HCT116 (cell line): Measurements from ENCODE around the gene EHMT1. TPM values are rescaled to one million over a fixed set of nuclear protein-coding genes. Genes with fewer than 3 reads are reported as not detected.

Experiments used
- ATAC-seq: fragments of 200-7000 bp; cut with Tn5 transposase; 2 replicates; pipeline ENCODE4 v1.9.1; 2020; ENCODE audit warnings: mild to moderate bottlenecking, moderate library complexity
- BruUV-seq: library from RNA; stranded (reverse); fragments of 400-500 nt; replicated peaks from 2 replicates; lab custom pipeline; 2021; lab: Mats Ljungman, UMichigan
- CTCF ChIA-PET: fragments of 300-600 bp; sonication (Branson Sonifier 250); formaldehyde crosslinking; loops from one replicate; lab custom pipeline; 2021; ENCODE audit warnings: antibody characterized with exemption; lab: Charles Lee
- POLR2A ChIA-PET: fragments of 300-600, 350-600 bp; sonication (Branson Sonifier 250); formaldehyde crosslinking; loops from one replicate; lab custom pipeline; 2021; ENCODE audit warnings: antibody characterized with exemption; lab: Charles Lee
- RAD21 ChIA-PET, 2 experiments: fragments of 300-600 bp; sonication (Branson Sonifier 250); formaldehyde crosslinking; loops; one replicate each; lab custom pipeline; 2023; ENCODE audit warnings: low total read pairs in 2 of 2; ENCODE audit not compliant: uncharacterized antibody in 2 of 2, unreplicated experiment in 2 of 2, low non-redundant PET in 1 of 2; lab: Charles Lee
- DNase-seq: peaks from one replicate; pipeline ENCODE4 v3.0.0-alpha.2; 2010; ENCODE audit warnings: low read depth, low spot score
- H2AFZ ChIP-seq: fragments of 200-600 bp; shearing (Covaris generic), sonication (generic); 2 replicates; pipeline ENCODE4 v1.6.1; 2017; ENCODE audit warnings: low read depth, mixed run types, mixed read lengths, antibody characterized with exemption, low read length; ENCODE audit not compliant: poor library complexity, severe bottlenecking
- H3K27ac ChIP-seq: 2 replicates; pipeline ENCODE4 v1.5.1; 2012; ENCODE audit warnings: low read depth, low read length
- H3K27me3 ChIP-seq: fragments of 200-600 bp; sonication (generic); 2 replicates; pipeline ENCODE4 v1.6.1; 2016; ENCODE audit warnings: mixed run types, low read length, mixed read lengths; ENCODE audit not compliant: insufficient read depth
- H3K36me3 ChIP-seq, 2 experiments: fragments of 200-500 bp in 1 of 2; fragments of 200-600 bp in 1 of 2; sonication (Bioruptor generic) in 1 of 2; sonication (generic) in 1 of 2; 2 replicates each; pipeline versions ENCODE4 v1.5.1 to v1.6.1; 2014 to 2016; ENCODE audit warnings: low read length in 2 of 2, inconsistent platforms in 1 of 2, mixed read lengths in 1 of 2, mixed run types in 1 of 2; ENCODE audit not compliant: insufficient read depth in 2 of 2, control insufficient read depth in 1 of 2
- H3K4me1 ChIP-seq, 2 experiments: fragments of 200-600 bp in 1 of 2; sonication (generic) in 1 of 2; 2 replicates each; pipeline versions ENCODE4 v1.5.1 to v1.6.1; 2012 to 2017; ENCODE audit warnings: low read length in 2 of 2, inconsistent platforms in 1 of 2, mild to moderate bottlenecking in 1 of 2, mixed read lengths in 1 of 2, mixed run types in 1 of 2, moderate library complexity in 1 of 2; ENCODE audit not compliant: insufficient read depth in 2 of 2, control insufficient read depth in 1 of 2
- H3K4me2 ChIP-seq: fragments of 200-600 bp; sonication (generic); 2 replicates; pipeline ENCODE4 v1.6.1; 2017; ENCODE audit warnings: mixed run types, low read length, mixed read lengths
- H3K4me3 ChIP-seq, 2 experiments: fragments of 200-600 bp in 1 of 2; sonication (generic) in 1 of 2; replicated peaks in 1 of 2; 2 replicates each; pipeline ENCODE4 v1.5.1; 2011 to 2016; ENCODE audit warnings: low read length in 2 of 2, control low read depth in 1 of 2, low read depth in 1 of 2, mild to moderate bottlenecking in 1 of 2, mixed read lengths in 1 of 2, mixed run types in 1 of 2
- H3K79me2 ChIP-seq: fragments of 200-600 bp; sonication (generic); 2 replicates; pipeline ENCODE4 v1.6.1; 2017; ENCODE audit warnings: mild to moderate bottlenecking, mixed run types, low read length, moderate library complexity, mixed read lengths; ENCODE audit not compliant: insufficient read depth
- H3K9ac ChIP-seq: fragments of 200-600 bp; sonication (generic); 2 replicates; pipeline ENCODE4 v1.6.1; 2016; ENCODE audit warnings: low read length, mixed read lengths
- H3K9me2 ChIP-seq: fragments of 200-600 bp; sonication (generic), shearing (Covaris generic); 2 replicates; pipeline ENCODE4 v1.6.1; 2017; ENCODE audit warnings: mixed run types, mild to moderate bottlenecking, moderate library complexity; ENCODE audit not compliant: insufficient read depth
- H3K9me3 ChIP-seq, 2 experiments: fragments of 200-500 bp in 1 of 2; fragments of 200-600 bp in 1 of 2; sonication (Bioruptor generic) in 1 of 2; sonication (generic) in 1 of 2; 2 replicates each; pipeline ENCODE4 v1.6.1; 2014 to 2017; ENCODE audit warnings: low read length in 2 of 2, mixed read lengths in 2 of 2, inconsistent platforms in 1 of 2, low read depth in 1 of 2, mild to moderate bottlenecking in 1 of 2, mixed run types in 1 of 2, moderate library complexity in 1 of 2; ENCODE audit not compliant: control insufficient read depth in 1 of 2, insufficient read depth in 1 of 2
- H4K20me1 ChIP-seq: fragments of 200-600 bp; sonication (generic), shearing (Covaris generic); 2 replicates; pipeline ENCODE4 v1.6.1; 2017; ENCODE audit warnings: mixed run types, mild to moderate bottlenecking, moderate library complexity; ENCODE audit not compliant: insufficient read depth
- CBX3 ChIP-seq: IDR thresholded peaks from 2 replicates; pipeline ENCODE4 v1.6.1; 2012; ENCODE audit warnings: low read depth
- CEBPB ChIP-seq: IDR thresholded peaks from 2 replicates; pipeline ENCODE4 v1.6.1; 2012; ENCODE audit warnings: low read depth
- ELF1 ChIP-seq: IDR thresholded peaks from 2 replicates; pipeline ENCODE4 v1.6.1; 2012; ENCODE audit warnings: low read depth, borderline replicate concordance
- FOSL1 ChIP-seq: IDR thresholded peaks from 2 replicates; pipeline ENCODE4 v1.6.1; 2012; ENCODE audit warnings: low read depth
- MAX ChIP-seq: IDR thresholded peaks from 2 replicates; pipeline ENCODE4 v1.6.1; 2012
- POLR2AphosphoS5 ChIP-seq: IDR thresholded peaks from 2 replicates; pipeline ENCODE4 v1.6.1; 2011; ENCODE audit warnings: mild to moderate bottlenecking, low read depth, low read length, moderate library complexity
- RAD21 ChIP-seq: IDR thresholded peaks from 2 replicates; pipeline ENCODE4 v1.6.1; 2012; ENCODE audit warnings: low read depth, mild to moderate bottlenecking
- SIN3A ChIP-seq: IDR thresholded peaks from 2 replicates; pipeline ENCODE4 v1.6.1; 2012; ENCODE audit warnings: low read depth
- SP1 ChIP-seq: IDR thresholded peaks from 2 replicates; pipeline ENCODE4 v1.6.1; 2012; ENCODE audit warnings: low read depth
- SRF ChIP-seq: IDR thresholded peaks from 2 replicates; pipeline ENCODE4 v1.6.1; 2012; ENCODE audit warnings: low read depth
- TCF7L2 ChIP-seq: IDR thresholded peaks from 2 replicates; pipeline ENCODE4 v1.7.0; 2011; ENCODE audit warnings: borderline replicate concordance, inconsistent platforms; ENCODE audit not compliant: insufficient read depth, insufficient read length; ENCODE audit errors: extremely low read depth
- YY1 ChIP-seq: IDR thresholded peaks from 2 replicates; pipeline ENCODE4 v1.6.1; 2011; ENCODE audit warnings: low read length, low read depth, moderate library complexity, mild to moderate bottlenecking; ENCODE audit not compliant: insufficient replicate concordance; ENCODE audit errors: extremely low read depth
- ZFX ChIP-seq: fragments of 450-650 bp; IDR thresholded peaks from 2 replicates; pipeline ENCODE4 v1.6.1; 2017
- intact Hi-C: fragments of 100-400 bp; cut with micrococcal nuclease; formaldehyde crosslinking; loops from 2 replicates; pipeline ENCODE4 v1.10.0; 2022
- total RNA-seq: library from RNA; stranded (reverse); gene quantifications from one replicate; pipeline ENCODE4 v1.2.1, GENCODE V29; 2021; ENCODE audit not compliant: unreplicated experiment
- TF ChIP-seq, protein P1 (sequence below): IDR thresholded peaks from 2 replicates; pipeline ENCODE4 v1.6.1; 2011; ENCODE audit warnings: mild to moderate bottlenecking, low read length, moderate library complexity; ENCODE audit not compliant: insufficient replicate concordance; ENCODE audit errors: extremely low read depth
- TF ChIP-seq, protein P2 (sequence below), 3 experiments: fragments of 200-600 bp in 1 of 3; sonication (generic) in 1 of 3; IDR thresholded peaks in 2 of 3; conservative IDR thresholded peaks in 1 of 3; 2 replicates each; pipeline ENCODE4 v1.5.1; 2012 to 2017; ENCODE audit warnings: low read depth in 2 of 3, low read length in 2 of 3, antibody characterized with exemption in 1 of 3, borderline replicate concordance in 1 of 3, control low read depth in 1 of 3, mild to moderate bottlenecking in 1 of 3, mixed read lengths in 1 of 3, mixed run types in 1 of 3, moderate library complexity in 1 of 3; ENCODE audit not compliant: insufficient read depth in 1 of 3
- TF ChIP-seq, protein P3 (sequence below): IDR thresholded peaks from 2 replicates; pipeline ENCODE4 v1.6.1; 2012; ENCODE audit warnings: low read depth
- TF ChIP-seq, protein P4 (sequence below): IDR thresholded peaks from 2 replicates; pipeline ENCODE4 v1.6.1; 2012

Gene EHMT1
- total RNA-seq, 1 experiment from 2014 or later: 86.1 TPM

DNA sequence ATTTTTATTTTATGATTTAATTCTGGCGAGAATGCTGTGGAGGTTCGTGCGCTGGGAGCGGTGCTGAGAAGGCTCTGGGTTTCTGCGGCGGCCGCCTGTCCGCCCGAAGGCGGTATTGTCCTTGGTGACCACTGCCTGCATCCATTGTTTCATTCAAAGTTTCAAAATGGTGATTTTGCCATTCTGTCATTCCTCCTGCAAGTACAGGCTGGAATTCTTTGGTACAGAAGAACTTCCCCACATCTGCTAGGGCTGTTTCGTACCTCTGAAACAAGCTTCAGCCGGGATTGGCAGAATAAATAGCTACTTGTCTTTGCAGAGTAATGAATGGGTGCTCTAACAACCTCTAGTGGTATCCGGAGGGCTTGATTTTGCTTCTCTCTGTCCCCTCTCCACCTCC lies 146.2 kb downstream of the EHMT1 start:
- BruUV-seq: no TSS peak
- H2AFZ ChIP-seq: no peak overlapping the region
- no peak overlapping the region for H3K9ac ChIP-seq
- H3K4me1 ChIP-seq: no peaks in the 10 kb centered on the region
- ATAC-seq (no peak), DNase-seq (no peak)
- no peaks in the 10 kb centered on the region for H3K9me2 ChIP-seq
- ChIA-PET RAD21 (no interaction called here), CTCF (no interaction called here)
- no peaks in the 10 kb centered on the region for H4K20me1 ChIP-seq
- H3K27ac ChIP-seq: no peak overlapping the region
- no peaks in the 10 kb centered on the region for H3K9me3 ChIP-seq
- intact Hi-C loops: no loop called here
- no peak overlapping the region for H3K4me3 ChIP-seq
- H3K27me3 ChIP-seq: no peaks in the 10 kb centered on the region
- H3K4me2 ChIP-seq: no peak overlapping the region
- peaks cover 8 to 23% of the 10 kb centered on the region in 2 experiments; a peak in 3 of 4 replicates for H3K36me3 ChIP-seq
- TF ChIP-seq SRF: no peak
- TF ChIP-seq SIN3A: no peak
- no peak for TF ChIP-seq RAD21
- TF ChIP-seq MAX: no peak
- TF ChIP-seq POLR2AphosphoS5: no peak
- TF ChIP-seq CEBPB: no peak
- no peak for TF ChIP-seq TCF7L2
- TF ChIP-seq, protein P1, sequence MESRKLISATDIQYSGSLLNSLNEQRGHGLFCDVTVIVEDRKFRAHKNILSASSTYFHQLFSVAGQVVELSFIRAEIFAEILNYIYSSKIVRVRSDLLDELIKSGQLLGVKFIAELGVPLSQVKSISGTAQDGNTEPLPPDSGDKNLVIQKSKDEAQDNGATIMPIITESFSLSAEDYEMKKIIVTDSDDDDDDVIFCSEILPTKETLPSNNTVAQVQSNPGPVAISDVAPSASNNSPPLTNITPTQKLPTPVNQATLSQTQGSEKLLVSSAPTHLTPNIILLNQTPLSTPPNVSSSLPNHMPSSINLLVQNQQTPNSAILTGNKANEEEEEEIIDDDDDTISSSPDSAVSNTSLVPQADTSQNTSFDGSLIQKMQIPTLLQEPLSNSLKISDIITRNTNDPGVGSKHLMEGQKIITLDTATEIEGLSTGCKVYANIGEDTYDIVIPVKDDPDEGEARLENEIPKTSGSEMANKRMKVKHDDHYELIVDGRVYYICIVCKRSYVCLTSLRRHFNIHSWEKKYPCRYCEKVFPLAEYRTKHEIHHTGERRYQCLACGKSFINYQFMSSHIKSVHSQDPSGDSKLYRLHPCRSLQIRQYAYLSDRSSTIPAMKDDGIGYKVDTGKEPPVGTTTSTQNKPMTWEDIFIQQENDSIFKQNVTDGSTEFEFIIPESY: no peak
- no peak for TF ChIP-seq ELF1
- TF ChIP-seq, protein P2, sequence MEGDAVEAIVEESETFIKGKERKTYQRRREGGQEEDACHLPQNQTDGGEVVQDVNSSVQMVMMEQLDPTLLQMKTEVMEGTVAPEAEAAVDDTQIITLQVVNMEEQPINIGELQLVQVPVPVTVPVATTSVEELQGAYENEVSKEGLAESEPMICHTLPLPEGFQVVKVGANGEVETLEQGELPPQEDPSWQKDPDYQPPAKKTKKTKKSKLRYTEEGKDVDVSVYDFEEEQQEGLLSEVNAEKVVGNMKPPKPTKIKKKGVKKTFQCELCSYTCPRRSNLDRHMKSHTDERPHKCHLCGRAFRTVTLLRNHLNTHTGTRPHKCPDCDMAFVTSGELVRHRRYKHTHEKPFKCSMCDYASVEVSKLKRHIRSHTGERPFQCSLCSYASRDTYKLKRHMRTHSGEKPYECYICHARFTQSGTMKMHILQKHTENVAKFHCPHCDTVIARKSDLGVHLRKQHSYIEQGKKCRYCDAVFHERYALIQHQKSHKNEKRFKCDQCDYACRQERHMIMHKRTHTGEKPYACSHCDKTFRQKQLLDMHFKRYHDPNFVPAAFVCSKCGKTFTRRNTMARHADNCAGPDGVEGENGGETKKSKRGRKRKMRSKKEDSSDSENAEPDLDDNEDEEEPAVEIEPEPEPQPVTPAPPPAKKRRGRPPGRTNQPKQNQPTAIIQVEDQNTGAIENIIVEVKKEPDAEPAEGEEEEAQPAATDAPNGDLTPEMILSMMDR (IDR thresholded peaks at IDR 0.05 in 2 of 3, conservative IDR thresholded peaks at IDR 0.05 in 1 of 3; ENCODE audit: borderline replicate concordance in 1 of 3, insufficient read depth in 1 of 3, low read depth in 2 of 3, low read length in 2 of 3): no peak
- TF ChIP-seq, protein P3, sequence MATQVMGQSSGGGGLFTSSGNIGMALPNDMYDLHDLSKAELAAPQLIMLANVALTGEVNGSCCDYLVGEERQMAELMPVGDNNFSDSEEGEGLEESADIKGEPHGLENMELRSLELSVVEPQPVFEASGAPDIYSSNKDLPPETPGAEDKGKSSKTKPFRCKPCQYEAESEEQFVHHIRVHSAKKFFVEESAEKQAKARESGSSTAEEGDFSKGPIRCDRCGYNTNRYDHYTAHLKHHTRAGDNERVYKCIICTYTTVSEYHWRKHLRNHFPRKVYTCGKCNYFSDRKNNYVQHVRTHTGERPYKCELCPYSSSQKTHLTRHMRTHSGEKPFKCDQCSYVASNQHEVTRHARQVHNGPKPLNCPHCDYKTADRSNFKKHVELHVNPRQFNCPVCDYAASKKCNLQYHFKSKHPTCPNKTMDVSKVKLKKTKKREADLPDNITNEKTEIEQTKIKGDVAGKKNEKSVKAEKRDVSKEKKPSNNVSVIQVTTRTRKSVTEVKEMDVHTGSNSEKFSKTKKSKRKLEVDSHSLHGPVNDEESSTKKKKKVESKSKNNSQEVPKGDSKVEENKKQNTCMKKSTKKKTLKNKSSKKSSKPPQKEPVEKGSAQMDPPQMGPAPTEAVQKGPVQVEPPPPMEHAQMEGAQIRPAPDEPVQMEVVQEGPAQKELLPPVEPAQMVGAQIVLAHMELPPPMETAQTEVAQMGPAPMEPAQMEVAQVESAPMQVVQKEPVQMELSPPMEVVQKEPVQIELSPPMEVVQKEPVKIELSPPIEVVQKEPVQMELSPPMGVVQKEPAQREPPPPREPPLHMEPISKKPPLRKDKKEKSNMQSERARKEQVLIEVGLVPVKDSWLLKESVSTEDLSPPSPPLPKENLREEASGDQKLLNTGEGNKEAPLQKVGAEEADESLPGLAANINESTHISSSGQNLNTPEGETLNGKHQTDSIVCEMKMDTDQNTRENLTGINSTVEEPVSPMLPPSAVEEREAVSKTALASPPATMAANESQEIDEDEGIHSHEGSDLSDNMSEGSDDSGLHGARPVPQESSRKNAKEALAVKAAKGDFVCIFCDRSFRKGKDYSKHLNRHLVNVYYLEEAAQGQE: no peak
- no peak for TF ChIP-seq ZFX
- TF ChIP-seq YY1: no peak
- no peak for TF ChIP-seq FOSL1
- TF ChIP-seq CBX3: no peak
- TF ChIP-seq, protein P4, sequence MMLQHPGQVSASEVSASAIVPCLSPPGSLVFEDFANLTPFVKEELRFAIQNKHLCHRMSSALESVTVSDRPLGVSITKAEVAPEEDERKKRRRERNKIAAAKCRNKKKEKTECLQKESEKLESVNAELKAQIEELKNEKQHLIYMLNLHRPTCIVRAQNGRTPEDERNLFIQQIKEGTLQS: no peak
- TF ChIP-seq SP1: no peak
- TF ChIP-seq, all 23 proteins: peak for 0
- POLR2A ChIA-PET: no interaction called here
- 0 out of 2 replicates have a peak, but pooled peaks cover 4% of the 10 kb centered on the region for H3K79me2 ChIP-seq
